Inferior parietal cortex (tissue), 1 donor: Measurements from ENCODE around the gene ERFE.

Source experiments
- DNase-seq: peaks from one replicate; pipeline ENCODE4 v3.0.0-alpha.2; 2016; ENCODE audit errors: extremely low spot score

The ERFE gene

DNA sequence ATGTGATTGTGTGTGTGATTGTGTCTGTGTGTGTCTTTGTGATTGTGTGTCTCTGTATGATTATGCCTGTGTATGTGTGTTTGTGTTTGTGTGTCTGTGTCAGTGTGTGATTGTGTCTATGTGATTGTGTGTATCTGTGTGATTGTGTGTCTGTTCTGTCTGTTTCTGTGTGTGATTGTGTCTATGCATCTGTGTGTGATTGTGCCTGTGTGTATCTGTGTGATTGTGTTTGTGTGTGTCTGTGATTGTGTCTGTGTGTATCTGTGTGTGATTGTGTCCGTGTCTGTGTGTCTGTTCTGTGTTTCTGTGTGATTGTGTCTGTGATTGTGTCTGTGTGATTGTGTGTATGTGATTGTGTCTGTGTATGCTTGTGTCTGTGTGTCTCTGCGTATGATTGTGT is 32.4 kb upstream of the ERFE start:
- DNase-seq = no peak

DNA sequence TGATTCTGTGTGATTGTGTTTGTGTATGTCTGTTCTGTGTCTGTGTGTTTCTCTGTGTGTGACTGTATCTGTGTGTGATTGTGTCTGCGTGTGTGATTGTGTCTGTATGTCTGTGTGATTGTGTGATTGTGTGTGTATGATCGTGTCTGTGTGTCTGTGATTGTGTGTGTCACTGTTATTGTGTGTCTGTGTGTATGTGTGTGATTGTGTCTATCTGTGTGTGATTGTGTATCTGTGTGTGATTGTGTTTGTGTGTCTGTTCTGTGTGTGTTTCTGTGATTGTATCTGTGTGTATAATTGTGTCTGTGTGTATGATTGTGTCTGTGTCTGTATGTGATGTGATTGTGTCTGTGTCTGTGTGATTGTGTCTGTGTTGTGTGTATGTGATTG is 32.0 kb upstream of the ERFE start:
- no peak for DNase-seq

DNA sequence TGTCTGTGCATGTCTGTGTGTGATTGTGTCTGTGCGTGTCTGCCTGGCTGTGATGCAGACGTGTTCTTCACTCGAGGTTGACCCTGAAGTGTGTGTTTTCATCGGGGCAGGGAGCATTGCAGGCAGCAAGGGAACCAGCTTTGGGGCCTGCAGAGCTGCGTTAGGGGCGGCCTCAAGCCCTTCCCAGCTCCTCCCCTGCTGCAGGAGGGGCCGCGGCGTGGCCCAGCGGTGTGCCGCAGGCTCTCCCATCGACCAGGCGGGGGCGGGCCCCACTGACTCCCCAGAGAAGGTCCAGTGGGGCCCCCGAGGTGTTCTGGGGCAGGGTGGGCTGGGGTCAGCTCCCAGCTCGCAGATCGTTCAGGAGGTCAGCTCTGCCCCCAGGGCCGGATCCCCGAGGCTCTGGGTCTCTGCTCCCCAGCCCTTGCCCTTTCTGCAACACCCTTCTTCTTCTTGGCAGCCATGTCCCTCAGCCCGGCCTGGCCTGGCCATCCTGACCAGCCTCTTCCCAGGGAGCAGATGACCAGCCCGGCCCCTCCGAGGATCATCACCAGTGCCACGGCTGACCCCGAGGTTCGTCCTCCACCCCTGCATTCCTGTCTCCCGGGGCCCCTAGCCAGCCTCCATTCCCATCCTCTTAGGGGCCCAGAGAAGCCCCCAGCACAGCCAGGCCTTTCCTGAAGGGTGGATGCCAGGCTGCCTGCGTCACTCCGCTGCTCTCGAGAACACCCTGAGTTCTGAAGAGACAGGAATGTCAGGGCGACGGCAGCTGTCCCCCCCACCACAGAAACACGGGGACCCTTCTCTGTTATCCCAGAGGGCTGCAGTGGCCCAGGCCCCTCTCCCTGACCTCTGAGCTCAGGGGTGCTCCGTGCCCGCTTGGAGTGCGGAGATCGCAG is 31.4 kb upstream of the ERFE start:
- no peak for DNase-seq

DNA sequence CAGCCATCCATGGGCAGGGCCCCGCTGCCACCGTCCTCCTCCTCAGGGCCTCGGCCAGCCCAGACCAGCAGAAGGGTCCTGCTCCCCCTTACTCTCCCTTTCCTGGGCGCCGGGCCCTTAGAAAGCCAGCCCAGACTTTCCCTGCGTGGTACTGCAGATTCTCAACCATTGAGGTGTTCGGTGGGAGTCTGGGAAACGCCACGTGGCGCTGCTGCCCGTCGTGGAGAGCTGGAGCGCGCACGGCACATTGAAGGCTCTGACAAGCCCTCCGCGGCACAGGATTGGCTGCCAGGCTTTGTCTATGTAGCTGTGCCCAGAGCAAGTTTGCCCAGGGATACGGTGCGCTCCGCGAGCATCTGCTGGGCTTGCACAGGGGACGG is 30.7 kb upstream of the ERFE start:
- no peak for DNase-seq

DNA sequence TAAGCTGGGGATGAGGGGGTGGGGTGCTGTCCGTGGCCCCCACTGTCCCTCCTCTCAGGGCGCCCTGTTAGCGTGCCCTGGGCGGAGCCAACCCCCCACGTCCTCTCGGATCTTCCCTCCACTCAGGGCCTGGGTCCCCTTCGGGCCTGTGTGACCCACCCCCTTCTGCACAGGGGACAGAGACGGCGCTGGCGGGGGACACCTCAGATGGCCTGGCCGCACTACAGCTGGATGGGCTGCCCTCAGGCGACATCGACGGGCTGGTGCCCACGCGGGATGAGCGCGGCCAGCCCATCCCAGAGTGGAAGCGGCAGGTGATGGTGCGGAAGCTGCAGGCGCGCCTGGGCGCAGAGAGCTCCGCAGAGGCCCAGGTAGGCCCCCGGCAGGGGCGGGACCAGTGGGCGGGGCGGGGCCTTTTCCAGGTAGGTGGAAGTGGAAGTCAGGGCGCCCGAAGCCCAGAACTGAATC is 30.2 kb upstream of the ERFE start:
- DNase-seq = no peak

DNA sequence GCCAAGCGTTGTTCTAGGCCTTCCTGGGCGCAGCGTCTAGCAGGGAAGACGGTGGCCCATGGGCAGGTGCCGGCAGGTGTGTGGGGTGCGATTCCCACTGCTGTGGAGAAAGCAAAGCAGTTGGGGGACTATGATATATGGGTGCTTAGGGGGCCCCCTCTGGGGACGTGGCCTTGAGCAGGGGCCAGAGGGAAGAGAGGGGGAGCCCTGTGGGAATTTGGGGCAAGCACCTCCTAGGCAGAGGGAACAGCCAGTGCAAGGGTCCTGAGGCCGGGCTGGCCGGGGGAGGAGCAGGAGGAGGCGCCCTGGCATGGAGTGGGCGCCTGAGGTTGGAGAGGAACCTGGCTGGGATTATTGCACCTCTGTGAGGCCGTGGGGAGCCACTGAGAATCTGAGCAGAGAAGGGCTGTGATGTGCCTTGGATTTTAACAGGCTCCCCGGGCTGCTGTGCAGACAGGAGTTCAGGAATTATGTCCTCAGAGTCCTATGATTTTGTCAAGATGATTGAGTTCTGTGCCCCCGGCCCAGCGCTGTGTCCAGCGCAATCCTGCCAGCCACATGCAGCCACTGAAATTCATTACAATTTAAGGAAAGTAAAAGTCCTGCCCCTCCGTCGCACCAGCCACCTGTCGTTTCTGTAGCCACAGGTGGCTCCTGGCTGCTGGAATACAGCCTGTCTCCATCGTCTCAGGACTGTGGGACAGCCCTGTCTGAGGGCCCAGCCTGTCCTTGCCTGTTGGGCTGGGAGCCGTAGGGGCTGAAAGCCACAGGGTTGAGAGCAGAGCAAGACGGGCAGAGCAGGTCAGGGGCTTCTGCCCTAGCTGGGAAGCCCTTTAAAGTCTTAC is 29.4 kb upstream of the ERFE start:
- no peak for DNase-seq

DNA sequence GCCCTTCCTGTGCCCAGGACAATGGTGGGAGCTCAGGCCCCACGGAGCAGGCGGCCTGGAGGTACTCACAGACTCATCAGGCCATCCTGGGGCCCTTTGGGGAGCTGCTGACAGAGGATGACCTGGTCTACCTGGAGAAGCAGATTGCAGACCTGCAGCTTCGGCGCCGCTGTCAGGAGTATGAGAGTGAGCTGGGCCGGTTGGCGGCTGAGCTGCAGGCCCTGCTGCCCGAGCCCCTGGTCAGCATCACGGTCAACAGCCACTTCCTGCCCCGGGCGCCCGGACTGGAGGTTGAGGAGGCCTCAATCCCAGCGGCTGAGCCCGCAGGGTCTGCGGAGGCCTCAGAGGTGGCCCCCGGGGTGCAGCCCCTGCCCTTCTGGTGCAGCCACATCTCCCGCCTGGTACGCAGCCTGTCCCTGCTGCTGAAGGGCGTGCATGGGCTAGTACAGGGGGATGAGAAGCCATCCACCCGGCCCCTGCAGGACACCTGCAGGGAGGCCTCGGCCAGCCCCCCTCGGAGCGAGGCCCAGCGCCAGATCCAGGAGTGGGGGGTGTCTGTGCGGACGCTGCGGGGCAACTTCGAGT is 28.6 kb upstream of the ERFE start:
- DNase-seq = no peak

DNA sequence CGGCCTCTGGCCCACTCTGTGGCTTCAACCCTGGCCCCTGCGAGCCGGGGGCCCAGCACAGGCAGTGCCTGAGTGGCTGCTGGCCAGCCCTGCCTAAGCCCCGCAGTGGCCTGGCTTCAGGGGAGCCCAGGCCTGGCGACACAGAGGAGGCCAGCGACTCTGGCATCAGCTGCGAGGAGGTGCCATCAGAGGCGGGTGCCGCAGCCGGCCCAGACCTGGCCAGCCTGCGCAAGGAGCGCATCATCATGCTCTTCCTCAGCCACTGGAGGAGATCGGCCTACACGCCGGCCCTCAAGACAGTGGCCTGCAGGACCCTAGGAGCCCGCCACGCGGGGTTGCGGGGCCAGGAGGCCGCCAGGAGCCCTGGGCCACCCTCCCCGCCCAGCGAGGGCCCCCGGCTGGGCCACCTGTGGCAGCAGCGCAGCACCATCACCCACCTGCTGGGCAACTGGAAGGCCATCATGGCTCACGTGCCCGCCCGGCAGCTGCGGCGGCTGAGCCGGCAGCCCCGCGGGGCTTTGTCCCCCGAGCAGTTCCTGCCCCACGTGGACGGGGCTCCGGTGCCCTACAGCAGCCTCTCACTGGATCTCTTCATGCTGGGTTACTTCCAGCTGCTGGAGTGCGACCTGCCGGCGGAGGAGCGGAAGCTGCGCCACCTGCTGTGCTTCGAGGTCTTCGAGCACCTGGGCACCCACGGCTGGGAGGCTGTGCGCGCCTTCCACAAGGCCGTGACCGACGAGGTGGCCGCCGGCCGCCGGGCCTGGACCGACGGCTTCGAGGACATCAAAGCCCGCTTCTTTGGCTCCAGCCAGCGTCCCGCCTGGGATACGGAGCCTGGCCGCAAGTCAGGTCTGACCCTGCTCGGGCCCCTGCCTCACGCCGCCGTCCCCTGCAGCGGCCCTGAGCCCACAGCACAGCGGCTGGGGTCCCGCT is 27.8 kb upstream of the ERFE start:
- DNase-seq = no peak

DNA sequence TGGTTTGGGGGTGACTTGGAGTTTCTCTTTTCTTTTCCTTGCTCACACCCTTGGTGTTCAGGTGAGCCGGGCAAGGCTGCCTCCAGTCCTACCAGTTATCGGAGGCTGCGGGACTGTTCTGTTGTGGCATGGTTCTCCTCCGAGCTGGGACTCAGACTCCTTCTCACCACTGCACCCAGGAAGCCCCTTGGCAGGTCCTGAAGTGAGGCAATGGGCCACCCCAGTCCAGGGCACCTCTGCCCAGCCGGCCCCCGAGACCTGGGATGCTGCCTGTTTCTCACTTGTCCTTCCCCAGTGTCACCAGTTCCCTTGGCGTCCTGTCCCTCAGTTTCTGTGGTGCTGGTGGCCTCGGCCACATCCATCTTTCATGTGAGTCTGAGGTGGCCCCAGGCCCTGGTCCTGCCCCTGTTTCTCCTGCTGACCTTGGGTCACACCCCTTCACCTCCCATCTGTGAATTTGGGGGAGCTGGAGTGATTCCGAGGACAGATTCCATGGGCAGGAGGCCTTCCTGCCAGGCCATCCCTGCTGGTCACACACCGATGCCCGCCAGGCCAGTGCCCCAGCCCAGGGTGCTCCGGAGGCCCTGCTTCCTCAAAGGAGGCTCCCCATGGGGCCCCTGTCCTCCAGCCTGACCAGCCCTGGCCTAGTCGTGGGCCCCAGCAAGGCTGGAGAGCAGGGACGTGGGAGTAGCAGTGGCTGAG is 26.9 kb upstream of the ERFE start:
- no peak for DNase-seq

DNA sequence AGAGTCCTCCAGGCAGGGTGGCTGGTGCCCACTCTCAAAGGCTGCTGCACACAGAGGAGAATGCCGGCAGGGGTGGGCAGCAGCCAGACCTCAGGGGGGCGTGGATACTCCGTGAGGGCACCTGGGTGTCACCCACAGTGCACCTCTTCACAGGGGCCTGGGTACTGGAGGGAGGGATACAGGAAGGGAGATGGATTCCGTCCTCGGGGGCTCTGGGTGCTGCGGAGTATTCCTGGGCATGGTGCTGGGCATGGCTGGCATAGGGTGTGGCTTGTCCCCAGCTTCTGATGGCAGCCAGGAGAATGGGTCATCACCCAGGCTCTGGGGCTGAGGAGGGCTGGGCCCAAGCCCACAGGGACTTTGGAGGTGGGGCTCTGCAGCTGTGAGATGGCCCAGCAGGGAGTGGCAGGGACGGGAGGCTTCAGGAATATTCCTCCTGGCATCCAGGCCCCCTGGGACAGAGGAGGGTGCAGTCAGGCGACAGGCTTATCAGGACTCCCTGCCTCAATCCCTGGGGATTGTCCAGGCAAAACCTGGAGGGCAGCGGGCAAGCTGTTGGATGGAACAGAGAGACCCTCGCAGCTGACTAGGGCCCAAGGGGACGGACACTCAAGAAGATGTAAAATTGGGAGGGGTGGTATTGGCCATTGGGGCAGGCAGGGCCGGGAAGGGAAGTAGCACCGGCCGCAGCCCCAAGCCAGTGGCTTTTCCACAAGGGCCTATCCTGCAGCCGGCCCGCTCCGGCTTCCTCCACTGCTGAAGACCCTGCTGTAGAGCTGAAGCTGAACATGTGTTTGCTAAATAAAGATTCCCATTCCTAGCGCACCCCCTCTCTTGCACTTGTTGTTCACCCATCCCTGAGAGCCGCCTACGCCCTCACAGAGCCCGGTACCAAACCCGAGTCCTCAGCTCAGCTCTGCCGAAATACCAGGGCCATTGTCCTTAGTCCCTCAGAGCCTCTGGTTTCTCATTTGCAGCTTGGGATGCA is 26.0 kb upstream of the ERFE start:
- no peak for DNase-seq

DNA sequence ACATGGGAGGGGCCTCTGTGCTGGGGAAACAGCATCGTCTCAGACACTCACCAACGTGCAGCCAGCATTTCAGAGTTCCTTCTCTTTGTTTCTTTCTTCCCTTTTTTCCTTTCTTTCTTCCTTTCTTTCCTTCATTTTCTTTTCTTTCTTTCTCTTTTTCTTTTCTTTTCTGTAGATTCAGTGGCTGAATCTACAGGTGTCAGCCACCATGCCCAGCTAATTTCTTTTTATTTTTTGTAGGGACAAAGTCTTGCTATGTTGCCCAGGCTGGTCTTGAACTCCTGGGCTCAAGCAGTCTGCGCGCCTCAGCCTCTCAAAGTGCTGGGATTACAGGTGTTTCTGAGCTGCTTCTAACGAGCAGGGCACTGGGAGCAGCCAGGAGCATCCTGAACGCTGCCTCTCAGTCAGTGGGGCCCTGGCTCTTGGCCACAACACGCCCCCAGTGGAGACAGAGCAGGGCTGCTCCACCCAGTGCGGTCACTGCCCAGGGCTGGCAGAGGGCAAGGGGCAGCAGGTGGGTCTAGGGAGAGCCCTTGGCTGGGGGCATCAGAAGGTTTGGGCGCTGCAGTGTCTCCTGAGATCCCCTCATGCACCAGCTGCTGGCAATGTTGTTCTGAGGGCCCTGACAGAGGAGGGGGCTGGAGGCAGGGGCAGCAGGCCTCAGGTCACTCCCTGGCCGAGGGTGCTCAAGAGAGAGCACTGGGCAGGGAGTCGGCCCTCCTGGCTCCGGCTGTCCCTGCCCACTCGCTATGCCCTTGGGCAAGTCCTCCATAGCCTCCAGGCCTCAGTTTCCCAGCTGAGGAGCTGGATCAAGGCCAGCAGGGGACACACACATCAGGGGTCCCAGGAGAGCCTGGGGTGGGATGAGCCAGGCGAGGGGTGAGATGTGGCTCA is 25.0 kb upstream of the ERFE start:
- DNase-seq = no peak

DNA sequence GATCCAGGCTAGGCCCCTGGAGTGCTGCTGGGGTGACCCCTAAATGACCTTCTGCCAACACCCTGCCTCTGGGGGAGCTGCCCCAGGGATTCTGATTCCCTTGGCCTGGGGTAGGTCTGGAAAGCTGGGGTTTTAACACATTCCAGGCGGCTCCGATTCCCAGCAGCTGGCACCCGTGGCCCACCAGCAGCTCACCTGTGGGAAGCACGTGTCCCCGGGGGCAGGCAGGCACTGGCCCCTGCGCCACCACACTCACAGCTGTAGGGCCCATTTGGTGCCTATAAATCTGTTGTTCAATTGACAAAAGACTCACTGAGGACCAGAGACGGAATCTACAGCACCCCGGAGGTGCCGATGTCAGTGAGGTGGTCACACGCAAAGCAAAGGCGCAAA is 24.4 kb upstream of the ERFE start:
- DNase-seq = no peak

DNA sequence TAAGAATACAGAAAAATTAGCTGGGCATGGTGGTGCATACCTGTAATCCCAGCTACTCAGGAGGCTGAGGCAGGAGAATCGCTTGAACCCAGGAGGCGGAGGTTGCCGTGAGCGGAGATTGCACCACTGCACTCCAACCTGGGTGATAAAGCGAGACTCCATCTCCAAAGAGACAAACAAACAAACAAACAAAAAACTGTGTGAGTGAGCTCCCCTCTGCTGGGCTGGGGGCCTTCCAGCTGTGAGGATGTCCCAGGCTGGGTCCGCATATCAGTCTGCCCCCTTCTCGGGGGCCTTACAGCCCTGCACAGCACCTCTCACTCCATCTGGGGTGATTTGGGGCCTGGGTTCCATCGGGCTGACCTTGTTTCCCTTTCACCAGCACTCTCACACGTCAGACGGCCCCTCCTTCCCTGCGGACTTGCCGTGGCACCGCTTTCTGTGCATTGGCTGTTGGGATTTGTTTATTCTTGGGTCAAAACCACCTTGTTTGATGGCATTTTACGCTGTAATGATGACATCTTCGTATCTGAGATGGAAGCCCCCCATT is 23.1 kb upstream of the ERFE start:
- DNase-seq = no peak

DNA sequence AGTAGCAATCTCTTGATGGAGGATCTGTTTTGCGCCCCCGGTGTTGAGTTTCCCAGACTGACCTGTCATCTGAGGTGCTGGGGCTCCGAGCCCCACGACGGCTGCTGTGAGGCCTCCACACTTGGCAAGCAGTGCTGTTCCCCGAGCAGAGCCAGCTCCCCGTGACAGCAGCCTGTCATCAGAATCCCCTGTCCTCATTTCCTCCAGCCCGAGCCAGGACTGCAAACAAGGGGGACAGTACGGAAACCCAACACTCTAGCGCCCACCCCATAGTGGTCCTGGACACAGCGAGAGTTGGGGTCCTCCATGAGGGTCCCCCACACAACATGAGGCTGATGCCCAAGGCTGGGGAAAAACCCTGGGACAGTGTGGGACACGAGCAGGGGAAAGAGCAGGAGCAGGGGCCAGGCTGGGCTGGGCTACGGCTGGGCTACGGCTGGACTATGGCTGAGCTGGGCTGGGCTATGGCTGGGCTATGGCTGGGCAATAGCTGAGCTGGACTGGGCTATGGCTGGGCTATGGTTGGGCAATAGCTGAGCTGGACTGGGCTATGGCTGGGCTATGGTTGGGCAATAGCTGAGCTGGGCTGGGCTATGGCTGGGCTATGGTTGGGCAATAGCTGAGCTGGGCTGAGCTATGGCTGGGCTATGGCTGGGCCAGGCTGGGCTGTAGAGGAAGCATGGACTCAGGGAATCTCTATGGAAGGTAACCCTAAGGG is 21.8 kb upstream of the ERFE start:
- DNase-seq = no peak

DNA sequence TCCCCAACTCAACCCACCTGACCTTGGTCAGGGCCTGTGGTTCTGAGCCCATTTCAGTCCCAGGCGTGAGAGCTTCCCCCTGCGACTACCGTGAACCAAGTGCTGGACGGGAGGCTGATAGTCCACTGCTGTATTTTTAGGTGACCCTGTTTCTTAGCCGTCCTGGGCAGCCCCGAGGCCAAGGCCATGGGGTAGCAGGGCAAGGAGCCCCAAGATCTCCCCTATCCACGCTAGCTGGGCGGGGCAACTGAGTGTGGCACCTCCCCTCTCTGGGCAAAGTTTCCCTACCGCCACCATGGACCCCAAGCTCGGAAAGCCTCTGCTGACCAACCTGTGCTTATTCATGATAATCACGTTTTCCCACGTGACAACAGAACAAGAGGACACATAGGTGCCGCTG is 20.9 kb upstream of the ERFE start:
- DNase-seq = no peak

DNA sequence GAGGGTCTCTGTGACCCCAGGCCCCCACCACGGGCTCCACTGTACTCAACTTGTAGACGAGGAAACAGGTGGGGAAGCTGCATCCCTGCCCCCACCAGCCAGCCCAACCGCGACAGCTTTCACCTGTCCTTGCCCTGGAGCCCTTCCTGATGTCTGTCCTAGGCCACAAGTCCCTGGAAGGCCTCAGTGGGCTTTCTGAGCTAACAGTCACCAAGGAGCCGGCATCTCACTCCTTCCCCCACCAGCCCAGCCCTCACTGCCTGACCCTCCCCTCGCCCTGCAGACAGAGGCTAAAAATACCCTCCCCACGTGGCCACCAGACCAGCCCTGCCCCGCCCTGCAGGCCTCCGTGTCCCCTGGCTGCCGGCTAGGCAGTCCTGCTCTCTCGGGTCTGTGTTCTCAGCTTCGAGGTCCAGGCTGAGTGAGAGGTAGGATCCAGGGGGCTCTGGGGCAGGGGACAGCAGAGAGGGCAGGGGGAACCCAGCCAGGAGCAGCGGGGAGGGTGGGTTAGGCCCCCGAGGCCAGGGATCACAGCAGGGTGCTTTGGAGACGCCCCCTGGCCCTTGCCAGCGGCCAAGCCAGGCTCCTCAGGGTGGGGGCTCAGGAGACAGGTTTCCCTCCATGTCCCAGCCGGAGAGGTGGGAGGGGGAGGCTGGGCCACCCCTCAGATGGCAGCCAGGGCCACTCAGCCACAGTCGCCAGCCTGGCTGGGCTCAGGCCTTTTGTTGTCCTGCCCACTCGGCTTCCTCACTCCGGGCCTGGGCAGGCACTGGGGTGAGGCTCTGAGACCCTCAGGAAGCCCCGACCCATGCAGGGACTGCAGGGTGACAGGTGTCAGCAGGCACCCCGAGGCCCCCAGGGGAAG is 20.2 kb upstream of the ERFE start, which contains the start of gene KLHL30:
Gene KLHL30 (plus strand): TSS at position 338 of the 865 bp plus-strand sequence. CDS start 2,087 bp downstream, outside the sequence.
- DNase-seq = no peak
